SK-N-SH treated with all-trans-retinoic acid at 6 μM for 48 hours (cell line): Measurements from ENCODE around the gene CCM2.

Experiments
- ATAC-seq: fragments of 200-7000 bp; cut with Tn5 transposase; 3 replicates; pipeline ENCODE4 v1.9.1; 2020; ENCODE audit warnings: mild to moderate bottlenecking, moderate library complexity
- ARNTL ChIP-seq: fragments of 450-650 bp; formaldehyde crosslinking; IDR thresholded peaks from 2 replicates; pipeline ENCODE4 v1.5.0; 2020; ENCODE audit warnings: low read depth, mild to moderate bottlenecking, moderate library complexity, borderline replicate concordance
- BACH2 ChIP-seq: fragments of 250-450 bp; sonication (Bioruptor Pico); IDR thresholded peaks from 2 replicates; pipeline ENCODE4 v1.9.0; 2021; ENCODE audit warnings: mild to moderate bottlenecking, borderline replicate concordance
- CSDC2 ChIP-seq: fragments of 250-450 bp; sonication (Bioruptor Pico); IDR thresholded peaks from 2 replicates; pipeline ENCODE4 v1.5.0; 2020; ENCODE audit warnings: mild to moderate bottlenecking, moderate library complexity
- ESRRG ChIP-seq: fragments of 250-450 bp; sonication (Bioruptor Pico); IDR thresholded peaks from 2 replicates; pipeline ENCODE4 v1.6.1; 2021; ENCODE audit warnings: mild to moderate bottlenecking
- GLIS3 ChIP-seq: fragments of 250-450 bp; sonication (Bioruptor Pico); IDR thresholded peaks from 2 replicates; pipeline ENCODE4 v1.5.0; 2020; ENCODE audit warnings: mild to moderate bottlenecking, moderate library complexity
- ISL1 ChIP-seq: fragments of 250-450 bp; sonication (Bioruptor Pico); IDR thresholded peaks from 2 replicates; pipeline ENCODE4 v2.1.2; 2022; ENCODE audit warnings: mild to moderate bottlenecking, moderate library complexity
- OSR1 ChIP-seq: fragments of 250-450 bp; sonication (Bioruptor Pico); IDR thresholded peaks from 2 replicates; pipeline ENCODE4 v1.8.0; 2022; ENCODE audit warnings: moderate library complexity, mild to moderate bottlenecking, inconsistent platforms
- PPARA ChIP-seq: fragments of 250-450 bp; sonication (Bioruptor Pico); IDR thresholded peaks from 2 replicates; pipeline ENCODE4 v1.5.0; 2020; ENCODE audit warnings: mild to moderate bottlenecking, borderline replicate concordance
- RARB ChIP-seq: fragments of 250-450 bp; sonication (Bioruptor Pico); IDR thresholded peaks from 2 replicates; pipeline ENCODE4 v1.8.0; 2021; ENCODE audit warnings: mild to moderate bottlenecking, moderate library complexity
- SNAI2 ChIP-seq: fragments of 250-450 bp; sonication (Bioruptor Pico); IDR thresholded peaks from 2 replicates; pipeline ENCODE4 v1.5.0; 2020; ENCODE audit warnings: mild to moderate bottlenecking, moderate library complexity
- TCF4 ChIP-seq: fragments of 250-450 bp; sonication (Bioruptor Pico); IDR thresholded peaks from 2 replicates; pipeline ENCODE4 v1.8.0; 2021; ENCODE audit warnings: mild to moderate bottlenecking, moderate library complexity, borderline replicate concordance
- TOX ChIP-seq: fragments of 250-450 bp; sonication (Bioruptor Pico); IDR thresholded peaks from 2 replicates; pipeline ENCODE4 v1.8.0; 2021; ENCODE audit warnings: mild to moderate bottlenecking, moderate library complexity, borderline replicate concordance
- ZC3H10 ChIP-seq: fragments of 250-450 bp; sonication (Bioruptor Pico); IDR thresholded peaks from 2 replicates; pipeline ENCODE4 v1.5.1; 2021; ENCODE audit warnings: mild to moderate bottlenecking, moderate library complexity
- ZFP3 ChIP-seq: fragments of 250-450 bp; sonication (Bioruptor Pico); IDR thresholded peaks from 2 replicates; pipeline ENCODE4 v1.5.0; 2020; ENCODE audit warnings: mild to moderate bottlenecking, moderate library complexity
- ZFP30 ChIP-seq: fragments of 450-650 bp; formaldehyde crosslinking; IDR thresholded peaks from 2 replicates; pipeline ENCODE4 v1.5.0; 2022; ENCODE audit warnings: mild to moderate bottlenecking, moderate library complexity
- ZNF565 ChIP-seq: fragments of 450-650 bp; formaldehyde crosslinking; conservative IDR thresholded peaks from 2 replicates; pipeline ENCODE4 v1.5.0; 2020; ENCODE audit warnings: low read depth, mild to moderate bottlenecking, moderate library complexity
- ZNF70 ChIP-seq: fragments of 450-650 bp; formaldehyde crosslinking; IDR thresholded peaks from 2 replicates; pipeline ENCODE4 v1.5.0; 2020; ENCODE audit warnings: mild to moderate bottlenecking, moderate library complexity
- ZNF8 ChIP-seq: fragments of 450-650 bp; formaldehyde crosslinking; IDR thresholded peaks from 2 replicates; pipeline ENCODE4 v1.5.0; 2020; ENCODE audit warnings: mild to moderate bottlenecking, moderate library complexity
- TF ChIP-seq, protein P1 (sequence below): fragments of 250-450 bp; sonication (Bioruptor Pico); IDR thresholded peaks from 2 replicates; pipeline ENCODE4 v1.8.0; 2020; ENCODE audit warnings: mild to moderate bottlenecking, moderate library complexity, borderline replicate concordance
- TF ChIP-seq, protein P2 (sequence below): fragments of 250-450 bp; sonication (Bioruptor Pico); IDR thresholded peaks from 2 replicates; pipeline ENCODE4 v1.5.1; 2021; ENCODE audit warnings: mild to moderate bottlenecking, moderate library complexity
- TF ChIP-seq, protein P3 (sequence below): fragments of 250-450 bp; sonication (Bioruptor Pico); IDR thresholded peaks from 2 replicates; pipeline ENCODE4 v1.8.0; 2021; ENCODE audit warnings: low read depth, mild to moderate bottlenecking, moderate library complexity, borderline replicate concordance
- TF ChIP-seq, protein P4 (sequence below): fragments of 250-450 bp; sonication (Bioruptor Pico); IDR thresholded peaks from 2 replicates; pipeline ENCODE4 v1.5.0; 2020; ENCODE audit warnings: mild to moderate bottlenecking, moderate library complexity
- TF ChIP-seq, protein P5 (sequence below): fragments of 250-450 bp; sonication (Bioruptor Pico); IDR thresholded peaks from 2 replicates; pipeline ENCODE4 v1.5.1; 2020; ENCODE audit warnings: low read depth, mild to moderate bottlenecking, moderate library complexity

CCM2 gene

DNA sequence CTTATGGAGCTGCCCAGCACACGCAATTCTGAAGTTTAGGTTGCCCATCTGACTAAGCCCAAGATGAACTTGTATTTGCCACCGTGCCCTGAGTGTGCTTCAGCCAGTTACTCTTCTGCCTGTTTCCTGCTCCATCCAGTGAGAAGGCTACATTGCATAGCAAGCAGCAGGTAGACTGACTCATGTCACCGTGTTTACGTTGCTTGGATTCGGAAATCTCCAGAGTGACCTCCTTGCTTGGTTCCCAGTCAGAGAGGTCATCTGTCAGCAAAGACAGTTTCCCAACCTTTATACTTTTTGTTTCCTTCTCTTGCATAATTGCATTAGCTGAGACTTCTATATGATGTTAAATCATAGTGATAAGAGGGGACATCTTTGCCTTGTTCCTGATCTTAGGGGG lies 57.9 kb downstream of the CCM2 start:
- no peak for TF ChIP-seq ZNF70 (CRISPR knock-in tag)
- TF ChIP-seq, protein P1, sequence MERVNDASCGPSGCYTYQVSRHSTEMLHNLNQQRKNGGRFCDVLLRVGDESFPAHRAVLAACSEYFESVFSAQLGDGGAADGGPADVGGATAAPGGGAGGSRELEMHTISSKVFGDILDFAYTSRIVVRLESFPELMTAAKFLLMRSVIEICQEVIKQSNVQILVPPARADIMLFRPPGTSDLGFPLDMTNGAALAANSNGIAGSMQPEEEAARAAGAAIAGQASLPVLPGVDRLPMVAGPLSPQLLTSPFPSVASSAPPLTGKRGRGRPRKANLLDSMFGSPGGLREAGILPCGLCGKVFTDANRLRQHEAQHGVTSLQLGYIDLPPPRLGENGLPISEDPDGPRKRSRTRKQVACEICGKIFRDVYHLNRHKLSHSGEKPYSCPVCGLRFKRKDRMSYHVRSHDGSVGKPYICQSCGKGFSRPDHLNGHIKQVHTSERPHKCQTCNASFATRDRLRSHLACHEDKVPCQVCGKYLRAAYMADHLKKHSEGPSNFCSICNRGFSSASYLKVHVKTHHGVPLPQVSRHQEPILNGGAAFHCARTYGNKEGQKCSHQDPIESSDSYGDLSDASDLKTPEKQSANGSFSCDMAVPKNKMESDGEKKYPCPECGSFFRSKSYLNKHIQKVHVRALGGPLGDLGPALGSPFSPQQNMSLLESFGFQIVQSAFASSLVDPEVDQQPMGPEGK, result no peak
- no peak for TF ChIP-seq ARNTL
- no peak for TF ChIP-seq ESRRG (CRISPR knock-in tag)
- TF ChIP-seq ZNF8 (CRISPR knock-in tag), result no peak
- TF ChIP-seq CSDC2 (CRISPR knock-in tag), result no peak
- no peak for TF ChIP-seq GLIS3 (CRISPR knock-in tag)
- TF ChIP-seq BACH2, result no peak
- no peak for ATAC-seq

DNA sequence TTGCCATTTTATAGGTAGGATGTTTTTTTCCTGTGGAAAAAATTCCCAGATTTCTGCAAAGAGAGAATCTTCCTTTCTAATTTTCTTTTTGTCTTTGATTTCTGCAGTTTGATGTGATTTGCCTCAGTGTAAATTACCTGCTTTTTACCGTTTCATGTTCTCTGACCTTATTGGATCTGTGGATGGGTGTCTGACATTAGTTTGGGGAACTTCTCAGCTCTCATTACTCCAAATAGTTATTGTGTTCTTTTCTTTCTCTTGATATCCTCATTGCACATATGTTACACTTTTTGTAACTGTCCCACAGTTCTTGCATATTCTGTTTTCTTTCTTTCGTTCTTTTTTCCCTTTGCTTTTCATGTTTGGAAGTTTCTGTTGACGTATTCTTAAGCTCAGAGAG lies 60.3 kb downstream of the CCM2 start:
- TF ChIP-seq OSR1, result no peak
- no peak for TF ChIP-seq CSDC2 (CRISPR knock-in tag)
- no peak for TF ChIP-seq ARNTL
- TF ChIP-seq, protein P2, sequence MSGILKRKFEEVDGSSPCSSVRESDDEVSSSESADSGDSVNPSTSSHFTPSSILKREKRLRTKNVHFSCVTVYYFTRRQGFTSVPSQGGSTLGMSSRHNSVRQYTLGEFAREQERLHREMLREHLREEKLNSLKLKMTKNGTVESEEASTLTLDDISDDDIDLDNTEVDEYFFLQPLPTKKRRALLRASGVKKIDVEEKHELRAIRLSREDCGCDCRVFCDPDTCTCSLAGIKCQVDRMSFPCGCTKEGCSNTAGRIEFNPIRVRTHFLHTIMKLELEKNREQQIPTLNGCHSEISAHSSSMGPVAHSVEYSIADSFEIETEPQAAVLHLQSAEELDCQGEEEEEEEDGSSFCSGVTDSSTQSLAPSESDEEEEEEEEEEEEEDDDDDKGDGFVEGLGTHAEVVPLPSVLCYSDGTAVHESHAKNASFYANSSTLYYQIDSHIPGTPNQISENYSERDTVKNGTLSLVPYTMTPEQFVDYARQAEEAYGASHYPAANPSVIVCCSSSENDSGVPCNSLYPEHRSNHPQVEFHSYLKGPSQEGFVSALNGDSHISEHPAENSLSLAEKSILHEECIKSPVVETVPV (CRISPR knock-in tag), result no peak
- no peak for TF ChIP-seq ZFP3 (CRISPR knock-in tag)
- TF ChIP-seq TCF4 (CRISPR knock-in tag), result no peak
- no peak for TF ChIP-seq PPARA
- TF ChIP-seq TOX (CRISPR knock-in tag), result no peak
- no peak for TF ChIP-seq ESRRG (CRISPR knock-in tag)
- TF ChIP-seq ZC3H10 (CRISPR knock-in tag), result no peak

DNA sequence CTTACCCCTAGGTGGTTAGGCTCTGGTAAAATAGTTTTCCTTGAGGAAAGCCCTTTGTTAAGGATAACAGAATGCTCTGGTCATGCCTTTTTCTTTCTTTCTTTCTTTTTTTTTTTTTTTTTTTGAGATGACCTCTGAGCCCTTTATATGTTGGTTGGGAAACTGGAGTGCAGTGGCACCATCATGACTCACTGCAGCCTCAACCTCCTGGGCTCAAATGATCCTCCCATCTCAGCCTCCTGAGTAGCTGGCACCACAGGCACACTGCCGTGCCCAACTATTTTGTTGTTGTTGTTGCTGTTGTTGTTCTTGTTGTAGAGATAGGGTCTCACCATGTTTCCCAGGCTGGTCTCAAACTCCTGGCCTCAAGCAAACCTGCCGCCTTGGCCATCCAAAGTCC lies 61.4 kb downstream of the CCM2 start:
- ATAC-seq, result no peak
- TF ChIP-seq ZFP30 (CRISPR knock-in tag) (no peak), ZC3H10 (CRISPR knock-in tag) (no peak), RARB (CRISPR knock-in tag) (no peak), ZNF565 (no peak), ZNF70 (CRISPR knock-in tag) (no peak), CSDC2 (CRISPR knock-in tag) (no peak), PPARA (no peak), ZFP3 (CRISPR knock-in tag) (no peak), TOX (CRISPR knock-in tag) (no peak), TCF4 (CRISPR knock-in tag) (no peak), SNAI2 (CRISPR knock-in tag) (no peak), ISL1 (CRISPR knock-in tag) (no peak), BACH2 (no peak), ESRRG (CRISPR knock-in tag) (no peak), ZNF8 (CRISPR knock-in tag) (no peak)
- TF ChIP-seq, protein P2 (CRISPR knock-in tag), result no peak
- TF ChIP-seq, protein P3, sequence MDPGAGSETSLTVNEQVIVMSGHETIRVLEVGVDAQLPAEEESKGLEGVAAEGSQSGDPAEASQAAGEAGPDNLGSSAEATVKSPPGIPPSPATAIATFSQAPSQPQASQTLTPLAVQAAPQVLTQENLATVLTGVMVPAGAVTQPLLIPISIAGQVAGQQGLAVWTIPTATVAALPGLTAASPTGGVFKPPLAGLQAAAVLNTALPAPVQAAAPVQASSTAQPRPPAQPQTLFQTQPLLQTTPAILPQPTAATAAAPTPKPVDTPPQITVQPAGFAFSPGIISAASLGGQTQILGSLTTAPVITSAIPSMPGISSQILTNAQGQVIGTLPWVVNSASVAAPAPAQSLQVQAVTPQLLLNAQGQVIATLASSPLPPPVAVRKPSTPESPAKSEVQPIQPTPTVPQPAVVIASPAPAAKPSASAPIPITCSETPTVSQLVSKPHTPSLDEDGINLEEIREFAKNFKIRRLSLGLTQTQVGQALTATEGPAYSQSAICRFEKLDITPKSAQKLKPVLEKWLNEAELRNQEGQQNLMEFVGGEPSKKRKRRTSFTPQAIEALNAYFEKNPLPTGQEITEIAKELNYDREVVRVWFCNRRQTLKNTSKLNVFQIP (CRISPR knock-in tag), result no peak
- TF ChIP-seq, protein P1, result no peak
- TF ChIP-seq, protein P4, sequence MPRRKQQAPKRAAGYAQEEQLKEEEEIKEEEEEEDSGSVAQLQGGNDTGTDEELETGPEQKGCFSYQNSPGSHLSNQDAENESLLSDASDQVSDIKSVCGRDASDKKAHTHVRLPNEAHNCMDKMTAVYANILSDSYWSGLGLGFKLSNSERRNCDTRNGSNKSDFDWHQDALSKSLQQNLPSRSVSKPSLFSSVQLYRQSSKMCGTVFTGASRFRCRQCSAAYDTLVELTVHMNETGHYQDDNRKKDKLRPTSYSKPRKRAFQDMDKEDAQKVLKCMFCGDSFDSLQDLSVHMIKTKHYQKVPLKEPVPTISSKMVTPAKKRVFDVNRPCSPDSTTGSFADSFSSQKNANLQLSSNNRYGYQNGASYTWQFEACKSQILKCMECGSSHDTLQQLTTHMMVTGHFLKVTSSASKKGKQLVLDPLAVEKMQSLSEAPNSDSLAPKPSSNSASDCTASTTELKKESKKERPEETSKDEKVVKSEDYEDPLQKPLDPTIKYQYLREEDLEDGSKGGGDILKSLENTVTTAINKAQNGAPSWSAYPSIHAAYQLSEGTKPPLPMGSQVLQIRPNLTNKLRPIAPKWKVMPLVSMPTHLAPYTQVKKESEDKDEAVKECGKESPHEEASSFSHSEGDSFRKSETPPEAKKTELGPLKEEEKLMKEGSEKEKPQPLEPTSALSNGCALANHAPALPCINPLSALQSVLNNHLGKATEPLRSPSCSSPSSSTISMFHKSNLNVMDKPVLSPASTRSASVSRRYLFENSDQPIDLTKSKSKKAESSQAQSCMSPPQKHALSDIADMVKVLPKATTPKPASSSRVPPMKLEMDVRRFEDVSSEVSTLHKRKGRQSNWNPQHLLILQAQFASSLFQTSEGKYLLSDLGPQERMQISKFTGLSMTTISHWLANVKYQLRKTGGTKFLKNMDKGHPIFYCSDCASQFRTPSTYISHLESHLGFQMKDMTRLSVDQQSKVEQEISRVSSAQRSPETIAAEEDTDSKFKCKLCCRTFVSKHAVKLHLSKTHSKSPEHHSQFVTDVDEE (CRISPR knock-in tag), result no peak
- TF ChIP-seq, protein P5, sequence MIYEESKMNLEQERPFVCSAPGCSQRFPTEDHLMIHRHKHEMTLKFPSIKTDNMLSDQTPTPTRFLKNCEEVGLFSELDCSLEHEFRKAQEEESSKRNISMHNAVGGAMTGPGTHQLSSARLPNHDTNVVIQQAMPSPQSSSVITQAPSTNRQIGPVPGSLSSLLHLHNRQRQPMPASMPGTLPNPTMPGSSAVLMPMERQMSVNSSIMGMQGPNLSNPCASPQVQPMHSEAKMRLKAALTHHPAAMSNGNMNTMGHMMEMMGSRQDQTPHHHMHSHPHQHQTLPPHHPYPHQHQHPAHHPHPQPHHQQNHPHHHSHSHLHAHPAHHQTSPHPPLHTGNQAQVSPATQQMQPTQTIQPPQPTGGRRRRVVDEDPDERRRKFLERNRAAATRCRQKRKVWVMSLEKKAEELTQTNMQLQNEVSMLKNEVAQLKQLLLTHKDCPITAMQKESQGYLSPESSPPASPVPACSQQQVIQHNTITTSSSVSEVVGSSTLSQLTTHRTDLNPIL (CRISPR knock-in tag), result no peak

More for the DNA sequence above, 60.3 kb downstream of the CCM2 start:
- ATAC-seq, result no peak
